ENCODE results near the gene ART1.

DNA sequence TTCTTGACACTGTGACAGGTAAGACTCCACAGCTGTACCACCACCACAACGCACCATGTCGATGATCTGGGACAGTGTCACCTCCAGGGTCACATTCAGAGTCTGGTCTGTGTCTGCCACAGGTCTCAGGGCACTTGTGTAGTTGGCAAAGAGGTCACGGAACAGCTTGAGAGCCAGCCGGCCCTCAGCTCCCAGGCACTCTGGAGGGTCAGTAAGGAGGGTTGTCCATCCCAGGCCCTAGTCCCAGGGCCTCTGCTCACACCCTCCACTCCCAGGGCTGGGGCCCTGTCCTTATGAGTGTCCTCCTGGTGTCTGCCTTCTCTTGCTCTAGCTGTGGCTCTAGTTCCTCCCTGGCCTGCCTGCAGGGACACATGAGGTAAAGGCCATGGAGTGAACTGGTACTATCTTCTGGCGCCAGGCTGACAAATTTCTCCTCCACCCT, 24.8 kb downstream of the ART1 start:
- TF ChIP-seq RXRA (IDR thresholded peaks at IDR 0.05) (no peak), EGR1 (IDR thresholded peaks at IDR 0.05; ENCODE audit: low read depth in 2 of 2) (no peak), GABPA (IDR thresholded peaks at IDR 0.05 in 1 of 2, conservative IDR thresholded peaks at IDR 0.05 in 1 of 2) (no peak), FOXA2 (IDR thresholded peaks at IDR 0.05) (no peak), TAF1 (conservative IDR thresholded peaks at IDR 0.05) (no peak), YY1 (IDR thresholded peaks at IDR 0.05) (no peak)
- TF ChIP-seq, protein P1, sequence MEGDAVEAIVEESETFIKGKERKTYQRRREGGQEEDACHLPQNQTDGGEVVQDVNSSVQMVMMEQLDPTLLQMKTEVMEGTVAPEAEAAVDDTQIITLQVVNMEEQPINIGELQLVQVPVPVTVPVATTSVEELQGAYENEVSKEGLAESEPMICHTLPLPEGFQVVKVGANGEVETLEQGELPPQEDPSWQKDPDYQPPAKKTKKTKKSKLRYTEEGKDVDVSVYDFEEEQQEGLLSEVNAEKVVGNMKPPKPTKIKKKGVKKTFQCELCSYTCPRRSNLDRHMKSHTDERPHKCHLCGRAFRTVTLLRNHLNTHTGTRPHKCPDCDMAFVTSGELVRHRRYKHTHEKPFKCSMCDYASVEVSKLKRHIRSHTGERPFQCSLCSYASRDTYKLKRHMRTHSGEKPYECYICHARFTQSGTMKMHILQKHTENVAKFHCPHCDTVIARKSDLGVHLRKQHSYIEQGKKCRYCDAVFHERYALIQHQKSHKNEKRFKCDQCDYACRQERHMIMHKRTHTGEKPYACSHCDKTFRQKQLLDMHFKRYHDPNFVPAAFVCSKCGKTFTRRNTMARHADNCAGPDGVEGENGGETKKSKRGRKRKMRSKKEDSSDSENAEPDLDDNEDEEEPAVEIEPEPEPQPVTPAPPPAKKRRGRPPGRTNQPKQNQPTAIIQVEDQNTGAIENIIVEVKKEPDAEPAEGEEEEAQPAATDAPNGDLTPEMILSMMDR (IDR thresholded peaks at IDR 0.05; ENCODE audit: low read depth, low read length, missing input control): no peak
- TF ChIP-seq, protein P2, sequence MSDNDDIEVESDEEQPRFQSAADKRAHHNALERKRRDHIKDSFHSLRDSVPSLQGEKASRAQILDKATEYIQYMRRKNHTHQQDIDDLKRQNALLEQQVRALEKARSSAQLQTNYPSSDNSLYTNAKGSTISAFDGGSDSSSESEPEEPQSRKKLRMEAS (IDR thresholded peaks at IDR 0.05): no peak
- TF ChIP-seq, protein P3, sequence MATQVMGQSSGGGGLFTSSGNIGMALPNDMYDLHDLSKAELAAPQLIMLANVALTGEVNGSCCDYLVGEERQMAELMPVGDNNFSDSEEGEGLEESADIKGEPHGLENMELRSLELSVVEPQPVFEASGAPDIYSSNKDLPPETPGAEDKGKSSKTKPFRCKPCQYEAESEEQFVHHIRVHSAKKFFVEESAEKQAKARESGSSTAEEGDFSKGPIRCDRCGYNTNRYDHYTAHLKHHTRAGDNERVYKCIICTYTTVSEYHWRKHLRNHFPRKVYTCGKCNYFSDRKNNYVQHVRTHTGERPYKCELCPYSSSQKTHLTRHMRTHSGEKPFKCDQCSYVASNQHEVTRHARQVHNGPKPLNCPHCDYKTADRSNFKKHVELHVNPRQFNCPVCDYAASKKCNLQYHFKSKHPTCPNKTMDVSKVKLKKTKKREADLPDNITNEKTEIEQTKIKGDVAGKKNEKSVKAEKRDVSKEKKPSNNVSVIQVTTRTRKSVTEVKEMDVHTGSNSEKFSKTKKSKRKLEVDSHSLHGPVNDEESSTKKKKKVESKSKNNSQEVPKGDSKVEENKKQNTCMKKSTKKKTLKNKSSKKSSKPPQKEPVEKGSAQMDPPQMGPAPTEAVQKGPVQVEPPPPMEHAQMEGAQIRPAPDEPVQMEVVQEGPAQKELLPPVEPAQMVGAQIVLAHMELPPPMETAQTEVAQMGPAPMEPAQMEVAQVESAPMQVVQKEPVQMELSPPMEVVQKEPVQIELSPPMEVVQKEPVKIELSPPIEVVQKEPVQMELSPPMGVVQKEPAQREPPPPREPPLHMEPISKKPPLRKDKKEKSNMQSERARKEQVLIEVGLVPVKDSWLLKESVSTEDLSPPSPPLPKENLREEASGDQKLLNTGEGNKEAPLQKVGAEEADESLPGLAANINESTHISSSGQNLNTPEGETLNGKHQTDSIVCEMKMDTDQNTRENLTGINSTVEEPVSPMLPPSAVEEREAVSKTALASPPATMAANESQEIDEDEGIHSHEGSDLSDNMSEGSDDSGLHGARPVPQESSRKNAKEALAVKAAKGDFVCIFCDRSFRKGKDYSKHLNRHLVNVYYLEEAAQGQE (IDR thresholded peaks at IDR 0.05): no peak
